ENCODE measurements around the gene SLC35B2.

The SLC35B2 gene

GRCh38 chr6:44303842-44304241 lies 46.5 kb upstream of the SLC35B2 start:
- TF ChIP-seq TAF1 (IDR thresholded peaks at IDR 0.05; ENCODE audit: borderline replicate concordance, insufficient read depth, low read length), result no peak
- no peak for TF ChIP-seq REST (IDR thresholded peaks at IDR 0.05; ENCODE audit: insufficient read depth in 1 of 2, low read depth in 2 of 2, low read length in 2 of 2)
- no peak for TF ChIP-seq FOXP2 (optimal IDR thresholded peaks at IDR 0.05; ENCODE audit: borderline replicate concordance, extremely low read depth, extremely low read length, insufficient read depth)
- TF ChIP-seq SIN3A (IDR thresholded peaks at IDR 0.05; ENCODE audit: borderline replicate concordance, insufficient read depth, low read length), result no peak
- TF ChIP-seq POLR2AphosphoS5 (IDR thresholded peaks at IDR 0.05; ENCODE audit: low read depth, low read length), result no peak

DNA sequence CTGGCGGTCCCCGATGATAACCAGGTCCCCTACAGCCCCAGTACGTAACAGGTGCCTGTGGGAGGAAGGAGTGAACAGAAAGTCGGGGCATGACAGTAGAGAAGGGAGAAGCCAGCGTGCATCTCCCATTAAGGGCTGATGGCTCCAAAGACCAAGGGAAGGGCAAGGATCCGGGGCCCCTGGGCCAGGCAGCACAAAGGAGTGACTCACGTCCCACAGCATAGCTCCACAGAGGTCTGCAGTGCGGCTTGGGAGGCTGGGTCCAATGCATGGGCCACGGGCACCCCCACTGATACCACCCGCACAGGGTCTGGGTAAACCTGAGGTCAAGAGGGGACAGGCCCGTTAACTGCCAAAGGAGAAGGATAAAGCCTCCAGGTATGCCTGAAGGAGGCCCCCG lies 45.5 kb upstream of the SLC35B2 start:
- TF ChIP-seq FOXP2 (optimal IDR thresholded peaks at IDR 0.05; ENCODE audit: borderline replicate concordance, extremely low read depth, extremely low read length, insufficient read depth), result no peak
- TF ChIP-seq TAF1 (IDR thresholded peaks at IDR 0.05; ENCODE audit: borderline replicate concordance, insufficient read depth, low read length), result no peak
- TF ChIP-seq POLR2AphosphoS5 (IDR thresholded peaks at IDR 0.05; ENCODE audit: low read depth, low read length), result no peak
- TF ChIP-seq REST (IDR thresholded peaks at IDR 0.05; ENCODE audit: insufficient read depth in 1 of 2, low read depth in 2 of 2, low read length in 2 of 2), result no peak
- TF ChIP-seq SIN3A (IDR thresholded peaks at IDR 0.05; ENCODE audit: borderline replicate concordance, insufficient read depth, low read length), result no peak

DNA sequence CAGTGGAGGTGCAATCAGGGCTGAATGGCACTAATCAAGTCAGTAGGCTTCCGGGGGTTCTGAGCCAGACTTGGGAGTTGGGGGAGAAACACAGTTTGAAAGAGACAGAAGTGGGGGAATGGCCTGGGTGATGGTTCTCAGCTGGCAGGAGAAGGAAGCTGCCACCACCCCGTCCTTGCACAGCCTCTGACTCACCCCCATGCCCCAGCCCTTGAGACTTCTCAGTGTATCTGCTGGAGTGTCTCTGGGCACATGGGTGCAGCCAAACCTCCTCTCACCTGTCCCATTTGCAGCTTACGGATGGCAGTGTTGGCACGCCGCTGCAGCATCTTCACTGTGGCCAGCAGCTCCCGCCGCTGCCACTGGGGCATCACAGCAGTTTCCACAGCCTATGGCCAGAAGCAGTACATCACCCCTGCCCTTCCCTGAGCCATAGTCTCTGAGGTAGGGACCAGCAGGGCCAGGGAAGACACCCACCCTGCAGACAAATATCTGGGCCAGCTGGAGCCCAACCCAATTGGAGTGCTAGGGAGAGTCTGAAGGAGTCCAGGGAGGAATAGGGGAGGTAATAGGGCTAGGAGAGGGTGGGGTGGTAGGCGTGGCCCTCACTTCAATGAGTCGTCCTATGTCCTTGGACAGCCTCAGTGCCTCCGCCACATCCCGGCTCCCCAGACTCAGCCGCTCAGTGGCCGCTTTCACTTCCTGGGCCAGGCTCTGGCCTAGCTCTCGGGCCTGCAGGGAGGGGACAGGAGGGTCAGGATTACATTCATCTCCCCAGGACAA lies 44.6 kb upstream of the SLC35B2 start:
- TF ChIP-seq SIN3A (IDR thresholded peaks at IDR 0.05; ENCODE audit: borderline replicate concordance, insufficient read depth, low read length) (no peak), POLR2AphosphoS5 (IDR thresholded peaks at IDR 0.05; ENCODE audit: low read depth, low read length) (no peak), FOXP2 (optimal IDR thresholded peaks at IDR 0.05; ENCODE audit: borderline replicate concordance, extremely low read depth, extremely low read length, insufficient read depth) (no peak), REST (IDR thresholded peaks at IDR 0.05; ENCODE audit: insufficient read depth in 1 of 2, low read depth in 2 of 2, low read length in 2 of 2) (no peak), TAF1 (IDR thresholded peaks at IDR 0.05; ENCODE audit: borderline replicate concordance, insufficient read depth, low read length) (no peak)

- TF ChIP-seq TAF1 (IDR thresholded peaks at IDR 0.05; ENCODE audit: borderline replicate concordance, insufficient read depth, low read length) (no peak), FOXP2 (optimal IDR thresholded peaks at IDR 0.05; ENCODE audit: borderline replicate concordance, extremely low read depth, extremely low read length, insufficient read depth) (no peak), SIN3A (IDR thresholded peaks at IDR 0.05; ENCODE audit: borderline replicate concordance, insufficient read depth, low read length) (no peak), POLR2AphosphoS5 (IDR thresholded peaks at IDR 0.05; ENCODE audit: low read depth, low read length) (no peak), REST (IDR thresholded peaks at IDR 0.05; ENCODE audit: insufficient read depth in 1 of 2, low read depth in 2 of 2, low read length in 2 of 2) (no peak)
Observed at GRCh38 chr6:44301106-44301505, 43.8 kb upstream of the SLC35B2 start.

Measured in PFSK-1 (cell line).